Erythroblast (primary cell): ENCODE results near the gene RGS17.

ENCODE experiments used
- GATA1 ChIP-seq: IDR thresholded peaks from 2 replicates; pipeline ENCODE4 v1.6.1; 2011; ENCODE audit warnings: low read depth, mild to moderate bottlenecking, control low read depth, low read length, moderate library complexity
- POLR2A ChIP-seq: IDR thresholded peaks from 2 replicates; pipeline ENCODE4 v1.6.1; 2011; ENCODE audit warnings: mild to moderate bottlenecking, low read length

- TF ChIP-seq POLR2A (no peak), GATA1 (no peak)
Observed at GRCh38 chr6:152977556-152977955, 153.5 kb downstream of the RGS17 start.
